Endodermal cell (in vitro differentiated cells): ENCODE data around the gene PTHLH. TPM values are rescaled to one million over a fixed set of nuclear protein-coding genes. Genes with fewer than 3 reads are reported as not detected.

ENCODE experiments used
- DNase-seq: peaks from one replicate; pipeline ENCODE4 v3.0.0-alpha.2; 2017
- H3K27ac ChIP-seq: 2 replicates; pipeline ENCODE4 v1.5.1; 2013; ENCODE audit warnings: mild to moderate bottlenecking, low read depth, low read length, moderate library complexity
- H3K27me3 ChIP-seq: 2 replicates; pipeline ENCODE4 v1.6.1; 2013; ENCODE audit warnings: mild to moderate bottlenecking, low read length, moderate library complexity; ENCODE audit not compliant: insufficient read depth, control insufficient read depth, poor library complexity, severe bottlenecking
- H3K36me3 ChIP-seq: 2 replicates; pipeline ENCODE4 v1.7.0; 2013; ENCODE audit warnings: mild to moderate bottlenecking, low read length, moderate library complexity; ENCODE audit not compliant: control insufficient read depth, insufficient read depth
- H3K4me1 ChIP-seq: one replicate; pipeline ENCODE4 v1.7.0; 2013; ENCODE audit warnings: low read length; ENCODE audit not compliant: control insufficient read depth, insufficient read depth
- H3K4me3 ChIP-seq: 2 replicates; pipeline ENCODE4 v1.5.1; 2013; ENCODE audit warnings: mild to moderate bottlenecking, low read length, moderate library complexity
- H3K9ac ChIP-seq: 2 replicates; pipeline ENCODE4 v1.6.1; 2013; ENCODE audit warnings: mild to moderate bottlenecking, low read length, moderate library complexity; ENCODE audit not compliant: poor library complexity, severe bottlenecking; ENCODE audit errors: extremely low read depth
- H3K9me3 ChIP-seq: 2 replicates; pipeline ENCODE4 v1.6.1; 2013; ENCODE audit warnings: mild to moderate bottlenecking, low read length, moderate library complexity; ENCODE audit not compliant: control insufficient read depth
- H3K27ac Mint-ChIP-seq: 2 replicates; pipeline ENCODE4 v1.8.0; 2020; ENCODE audit warnings: mixed read lengths
- H3K27me3 Mint-ChIP-seq: 2 replicates; pipeline ENCODE4 v1.8.0; 2021; ENCODE audit warnings: mild to moderate bottlenecking, mixed read lengths; ENCODE audit not compliant: insufficient read depth
- H3K36me3 Mint-ChIP-seq: 2 replicates; pipeline ENCODE4 v1.8.0; 2020; ENCODE audit warnings: low read depth, mixed read lengths
- H3K4me1 Mint-ChIP-seq: 2 replicates; pipeline ENCODE4 v1.8.0; 2020; ENCODE audit warnings: mixed read lengths
- H3K4me3 Mint-ChIP-seq: 2 replicates; pipeline ENCODE4 v1.8.0; 2020; ENCODE audit warnings: mild to moderate bottlenecking, moderate library complexity, mixed read lengths
- H3K9me3 Mint-ChIP-seq: 2 replicates; pipeline ENCODE4 v1.8.0; 2020; ENCODE audit warnings: mild to moderate bottlenecking, mixed read lengths
- CTCF ChIP-seq: fragments of 200-600 bp; sonication (generic); conservative IDR thresholded peaks from 2 replicates; pipeline ENCODE4 v1.5.0; 2021; ENCODE audit warnings: antibody characterized with exemption, mild to moderate bottlenecking
- WGBS, 2 experiments: methylation state at CpG; one replicate each; pipeline versions ENCODE4 v1.1.5 to v1.1.7; 2013; ENCODE audit warnings: missing lambda C conversion rate in 2 of 2, mixed read lengths in 1 of 2; ENCODE audit not compliant: insufficient coverage in 1 of 2, insufficient read length in 1 of 2; 5-methylcytosine and 5-hydroxymethylcytosine counted together
- total RNA-seq, 2 donors: library from RNA; stranded (reverse); fragmentation: NEBNext Ultra II Directional in 1 of 2; extraction: Animal tissue kit (Norgen Biotek cat#: 25700) in 1 of 2; gene quantifications; 2 replicates in 1 of 2; 3 replicates in 1 of 2; pipeline ENCODE4 v1.2.1, GENCODE V29; 2021

The PTHLH gene
- total RNA-seq, 2 donors from 2014 or later = not detected

- Histone ChIP-seq H3K9me3 (no peaks in the 10 kb centered on the region), H3K9ac (no peak overlapping the region), H3K36me3 (no peaks in the 10 kb centered on the region), H3K4me1 (no peaks in the 10 kb centered on the region), H3K27me3 (no peaks in the 10 kb centered on the region), H3K27ac (no peak overlapping the region), H3K4me3 (no peak overlapping the region)
- no peak overlapping the region for H3K4me3 Mint-ChIP-seq
- no peaks in the 10 kb centered on the region for H3K36me3 Mint-ChIP-seq
- no peak overlapping the region for H3K27ac Mint-ChIP-seq
- WGBS, 2 experiments = 87 to 88% methylated on average over 4 of the region's 4 CpGs
- H3K9me3 Mint-ChIP-seq = no peaks in the 10 kb centered on the region
- H3K4me1 Mint-ChIP-seq = no peaks in the 10 kb centered on the region
- DNase-seq = no peak
- no peaks in the 10 kb centered on the region for H3K27me3 Mint-ChIP-seq
- TF ChIP-seq CTCF = no peak
Measured at GRCh38 chr12:28017126-28017872, 44.8 kb upstream of the PTHLH start.

GRCh38 chr12:28015165-28015564 lies 42.6 kb upstream of the PTHLH start:
- no peaks in the 10 kb centered on the region for H3K36me3 ChIP-seq
- Mint-ChIP-seq H3K4me3 (no peak overlapping the region), H3K27ac (no peak overlapping the region), H3K9me3 (no peaks in the 10 kb centered on the region), H3K36me3 (no peaks in the 10 kb centered on the region), H3K4me1 (no peaks in the 10 kb centered on the region), H3K27me3 (no peaks in the 10 kb centered on the region)
- H3K4me1 ChIP-seq = no peaks in the 10 kb centered on the region
- no peak for TF ChIP-seq CTCF
- DNase-seq = no peak
- no peak overlapping the region for H3K9ac ChIP-seq
- H3K4me3 ChIP-seq = no peak overlapping the region
- no CpG with 5 or more reads among the region's 1 CpG for WGBS, 2 experiments
- no peaks in the 10 kb centered on the region for H3K9me3 ChIP-seq
- H3K27ac ChIP-seq = no peak overlapping the region
- no peaks in the 10 kb centered on the region for H3K27me3 ChIP-seq

GRCh38 chr12:28014196-28014595 lies 41.7 kb upstream of the PTHLH start:
- Histone ChIP-seq H3K27ac (no peak overlapping the region), H3K4me1 (no peaks in the 10 kb centered on the region), H3K9ac (no peak overlapping the region), H3K9me3 (no peaks in the 10 kb centered on the region), H3K4me3 (no peak overlapping the region), H3K27me3 (no peaks in the 10 kb centered on the region), H3K36me3 (no peaks in the 10 kb centered on the region)
- no peaks in the 10 kb centered on the region for H3K4me1 Mint-ChIP-seq
- no peak for DNase-seq
- no peaks in the 10 kb centered on the region for H3K9me3 Mint-ChIP-seq
- H3K27ac Mint-ChIP-seq = no peak overlapping the region
- TF ChIP-seq CTCF = no peak
- no peak overlapping the region for H3K4me3 Mint-ChIP-seq
- no peaks in the 10 kb centered on the region for H3K36me3 Mint-ChIP-seq
- WGBS, 2 experiments = 84 to 100% methylated on average over 1 of the region's 1 CpG
- H3K27me3 Mint-ChIP-seq = no peaks in the 10 kb centered on the region
